Measurements from ENCODE around the gene LPAR6.

LPAR6 gene

GRCh38 chr13:48414501-48414900 lies 1.6 kb upstream of the LPAR6 start:
- no peak for DNase-seq

- DNase-seq, result no peak
Measured at GRCh38 chr13:48411841-48412531, 927 bp downstream of the LPAR6 start.

GRCh38 chr13:48411147-48411794 lies 1.6 kb downstream of the LPAR6 start:
- DNase-seq, result no peak

GRCh38 chr13:48410199-48410598 lies 2.7 kb downstream of the LPAR6 start:
- no peak for DNase-seq

GRCh38 chr13:48405875-48406274 lies 7.0 kb downstream of the LPAR6 start:
- no peak for DNase-seq

- no peak for DNase-seq
Measured at GRCh38 chr13:48404952-48405351, 8.0 kb downstream of the LPAR6 start.

GRCh38 chr13:48403913-48404312 lies 9.0 kb downstream of the LPAR6 start:
- no peak for DNase-seq

GRCh38 chr13:48403151-48403631 lies 9.7 kb downstream of the LPAR6 start:
- no peak for DNase-seq

- no peak for DNase-seq
Measured at GRCh38 chr13:48402325-48402932, 10.5 kb downstream of the LPAR6 start.

GRCh38 chr13:48401480-48401879 lies 11.4 kb downstream of the LPAR6 start:
- no peak for DNase-seq

GRCh38 chr13:48400850-48401291 lies 12.0 kb downstream of the LPAR6 start:
- DNase-seq, result no peak

GRCh38 chr13:48400090-48400694 lies 12.7 kb downstream of the LPAR6 start:
- no peak for DNase-seq

- no peak for DNase-seq
Measured at GRCh38 chr13:48398450-48399095, 14.3 kb downstream of the LPAR6 start.

- DNase-seq, result no peak
Measured at GRCh38 chr13:48397744-48398143, 15.2 kb downstream of the LPAR6 start.

- no peak for DNase-seq
Measured at GRCh38 chr13:48393698-48394085, 19.2 kb downstream of the LPAR6 start.

GRCh38 chr13:48393030-48393697 lies 19.7 kb downstream of the LPAR6 start:
- DNase-seq, result no peak

- no peak for DNase-seq
Measured at GRCh38 chr13:48391257-48391656, 21.7 kb downstream of the LPAR6 start.

GRCh38 chr13:48386816-48387215 lies 26.1 kb downstream of the LPAR6 start:
- no peak for DNase-seq

GRCh38 chr13:48383384-48383783 lies 29.5 kb downstream of the LPAR6 start:
- DNase-seq, result no peak

GRCh38 chr13:48380581-48380980 lies 32.3 kb downstream of the LPAR6 start:
- no peak for DNase-seq

- no peak for DNase-seq
Measured at GRCh38 chr13:48377857-48378256, 35.1 kb downstream of the LPAR6 start.

- DNase-seq, result no peak
Measured at GRCh38 chr13:48370815-48371214, 42.1 kb downstream of the LPAR6 start.

- DNase-seq, result no peak
Measured at GRCh38 chr13:48369988-48370387, 42.9 kb downstream of the LPAR6 start.
